ENCODE results near the gene TESMIN. TPM values are rescaled to one million over a fixed set of nuclear protein-coding genes. Genes with fewer than 3 reads are reported as not detected.
A peak's percentile ranks its signal among the peaks of the same experiment; 100 is the strongest.

The TESMIN gene
- polyA plus RNA-seq, 3 donors = 1.9 to 2.6 (median 2.5) TPM

GRCh38 chr11:68686486-68686885, 64.8 kb downstream of the TESMIN start:
- peak overlapping the region in 1 of 2 donors; percentile 71 for H3K4me3 Mint-ChIP-seq
- TF ChIP-seq, protein P1, sequence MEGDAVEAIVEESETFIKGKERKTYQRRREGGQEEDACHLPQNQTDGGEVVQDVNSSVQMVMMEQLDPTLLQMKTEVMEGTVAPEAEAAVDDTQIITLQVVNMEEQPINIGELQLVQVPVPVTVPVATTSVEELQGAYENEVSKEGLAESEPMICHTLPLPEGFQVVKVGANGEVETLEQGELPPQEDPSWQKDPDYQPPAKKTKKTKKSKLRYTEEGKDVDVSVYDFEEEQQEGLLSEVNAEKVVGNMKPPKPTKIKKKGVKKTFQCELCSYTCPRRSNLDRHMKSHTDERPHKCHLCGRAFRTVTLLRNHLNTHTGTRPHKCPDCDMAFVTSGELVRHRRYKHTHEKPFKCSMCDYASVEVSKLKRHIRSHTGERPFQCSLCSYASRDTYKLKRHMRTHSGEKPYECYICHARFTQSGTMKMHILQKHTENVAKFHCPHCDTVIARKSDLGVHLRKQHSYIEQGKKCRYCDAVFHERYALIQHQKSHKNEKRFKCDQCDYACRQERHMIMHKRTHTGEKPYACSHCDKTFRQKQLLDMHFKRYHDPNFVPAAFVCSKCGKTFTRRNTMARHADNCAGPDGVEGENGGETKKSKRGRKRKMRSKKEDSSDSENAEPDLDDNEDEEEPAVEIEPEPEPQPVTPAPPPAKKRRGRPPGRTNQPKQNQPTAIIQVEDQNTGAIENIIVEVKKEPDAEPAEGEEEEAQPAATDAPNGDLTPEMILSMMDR (IDR thresholded peaks at IDR 0.05) = no peak
- peaks cover 7 to 10% of the 10 kb centered on the region in 2 donors for H3K4me1 ChIP-seq (ENCODE audit: control insufficient read depth in 1 of 2, insufficient read depth in 2 of 2, low read length in 2 of 2)
- intact Hi-C loops (cut with micrococcal nuclease) = no loop called here
- no peak overlapping the region for H3K27ac Mint-ChIP-seq
- WGBS (ENCODE audit: insufficient coverage) = 91% methylated on average over 11 of the region's 12 CpGs
- no peak overlapping the region for H3K4me3 ChIP-seq (replicated peaks in 1 of 3; ENCODE audit: low read depth in 2 of 3, low read length in 3 of 3)
- peaks cover 0 to 9% (median 2%) of the 10 kb centered on the region in 7 donors for H3K9me3 Mint-ChIP-seq
- no peak overlapping the region for H3K27ac ChIP-seq (ENCODE audit: low read depth in 1 of 2, low read length in 2 of 2)
- no peak overlapping the region for H3K9ac ChIP-seq (ENCODE audit: insufficient read depth, low read length, poor library complexity, severe bottlenecking)
- no peaks in the 10 kb centered on the region for H4K20me1 ChIP-seq (ENCODE audit: insufficient read depth, low read length)
- H3K27me3 Mint-ChIP-seq (ENCODE audit: low read depth in 3 of 3) = peaks cover 71 to 88% (median 73%) of the 10 kb centered on the region in 3 donors
- peaks cover 0 to 6% of the 10 kb centered on the region in 2 donors for H3K9me3 ChIP-seq (replicated peaks in 1 of 2; ENCODE audit: control insufficient read depth in 1 of 2, insufficient read depth in 1 of 2, low read length in 2 of 2)
- H3K4me1 Mint-ChIP-seq = no peaks in the 10 kb centered on the region
- no peak for DNase-seq
- no peaks in the 10 kb centered on the region for H3K36me3 Mint-ChIP-seq
- H3K36me3 ChIP-seq (replicated peaks in 1 of 2; ENCODE audit: control insufficient read depth in 1 of 2, insufficient read depth in 2 of 2, low read length in 2 of 2) = no peaks in the 10 kb centered on the region
- no peaks in the 10 kb centered on the region for H3K79me2 ChIP-seq (ENCODE audit: insufficient read depth, low read length)
- H2AFZ ChIP-seq (ENCODE audit: insufficient read depth, low read depth, low read length, poor library complexity, severe bottlenecking) = no peak overlapping the region
- H3K4me2 ChIP-seq (replicated peaks; ENCODE audit: extremely low read depth, low read length, poor library complexity, severe bottlenecking) = no peak overlapping the region
- peaks cover 21 to 69% of the 10 kb centered on the region in 2 donors for H3K27me3 ChIP-seq (ENCODE audit: control insufficient read depth in 2 of 2, insufficient read depth in 2 of 2, low read length in 2 of 2)

- 95% methylated on average over 18 of the region's 18 CpGs for WGBS (ENCODE audit: insufficient coverage)
- DNase-seq = no peak
- no peak overlapping the region for H3K4me2 ChIP-seq (replicated peaks; ENCODE audit: extremely low read depth, low read length, poor library complexity, severe bottlenecking)
- H3K9me3 Mint-ChIP-seq = peaks cover 0 to 9% (median 2%) of the 10 kb centered on the region in 7 donors
- no peaks in the 10 kb centered on the region for H3K79me2 ChIP-seq (ENCODE audit: insufficient read depth, low read length)
- no peaks in the 10 kb centered on the region for H4K20me1 ChIP-seq (ENCODE audit: insufficient read depth, low read length)
- peaks cover 21 to 66% of the 10 kb centered on the region in 2 donors for H3K27me3 ChIP-seq (ENCODE audit: control insufficient read depth in 2 of 2, insufficient read depth in 2 of 2, low read length in 2 of 2)
- intact Hi-C loops (cut with micrococcal nuclease) = no loop called here
- peaks cover 67 to 83% (median 71%) of the 10 kb centered on the region in 3 donors for H3K27me3 Mint-ChIP-seq (ENCODE audit: low read depth in 3 of 3)
- TF ChIP-seq, protein P1 (IDR thresholded peaks at IDR 0.05) = no peak
- H3K36me3 Mint-ChIP-seq = no peaks in the 10 kb centered on the region
- H3K9ac ChIP-seq (ENCODE audit: insufficient read depth, low read length, poor library complexity, severe bottlenecking) = no peak overlapping the region
- H3K4me3 Mint-ChIP-seq = peak overlapping the region in 1 of 2 donors; percentile 71
- peaks cover 0 to 6% of the 10 kb centered on the region in 2 donors for H3K9me3 ChIP-seq (replicated peaks in 1 of 2; ENCODE audit: control insufficient read depth in 1 of 2, insufficient read depth in 1 of 2, low read length in 2 of 2)
- no peak overlapping the region for H3K27ac Mint-ChIP-seq
- H3K4me3 ChIP-seq (replicated peaks in 1 of 3; ENCODE audit: low read depth in 2 of 3, low read length in 3 of 3) = no peak overlapping the region
- no peak overlapping the region for H3K27ac ChIP-seq (ENCODE audit: low read depth in 1 of 2, low read length in 2 of 2)
- no peak overlapping the region for H2AFZ ChIP-seq (ENCODE audit: insufficient read depth, low read depth, low read length, poor library complexity, severe bottlenecking)
- H3K4me1 Mint-ChIP-seq = no peaks in the 10 kb centered on the region
- H3K36me3 ChIP-seq (replicated peaks in 1 of 2; ENCODE audit: control insufficient read depth in 1 of 2, insufficient read depth in 2 of 2, low read length in 2 of 2) = no peaks in the 10 kb centered on the region
- peaks cover 7 to 10% of the 10 kb centered on the region in 2 donors for H3K4me1 ChIP-seq (ENCODE audit: control insufficient read depth in 1 of 2, insufficient read depth in 2 of 2, low read length in 2 of 2)
These were observed 65.5 kb downstream of the TESMIN start for GRCh38 chr11:68685656-68686380.

Measured in CD14-positive monocyte (primary cell).